Epithelial cell of prostate (primary cell): ENCODE data around the gene SPHK1.

ENCODE experiments used
- DNase-seq: peaks from one replicate; pipeline ENCODE4 v3.0.0-alpha.2; 2011; ENCODE audit warnings: low read depth, low spot score
- H3K27ac ChIP-seq: fragments of 450-650 bp; 2 replicates; pipeline ENCODE4 v1.5.1; 2017; ENCODE audit warnings: mild to moderate bottlenecking

SPHK1 gene

GRCh38 chr17:76426853-76427252 lies 42.4 kb downstream of the SPHK1 start:
- no peak for DNase-seq

GRCh38 chr17:76427501-76428231 lies 43.3 kb downstream of the SPHK1 start:
- no peak overlapping the region for H3K27ac ChIP-seq
- DNase-seq: no peak

More at GRCh38 chr17:76426853-76427252, 42.4 kb downstream of the SPHK1 start:
- no peak overlapping the region for H3K27ac ChIP-seq

DNA sequence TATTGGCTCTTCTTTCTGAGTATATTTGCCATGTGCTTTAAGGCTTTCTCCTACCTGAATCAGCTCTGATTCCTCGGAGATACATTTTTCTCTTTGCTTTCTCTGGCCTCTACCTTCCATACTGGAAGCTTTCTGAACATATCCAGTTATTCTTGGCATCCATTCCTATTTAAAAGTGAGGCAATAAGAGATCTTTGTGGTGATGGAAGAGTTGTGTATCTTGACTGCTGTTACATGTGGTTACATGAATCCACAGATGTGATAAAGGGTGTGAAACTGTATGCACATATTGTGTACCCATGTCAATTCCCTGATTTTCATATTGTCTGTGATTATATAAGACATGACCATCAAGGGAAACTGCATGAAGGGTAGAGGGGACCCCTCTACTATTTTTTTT lies 44.1 kb downstream of the SPHK1 start:
- no peak overlapping the region for H3K27ac ChIP-seq
- no peak for DNase-seq

- H3K27ac ChIP-seq: no peak overlapping the region
- no peak for DNase-seq
Measured at GRCh38 chr17:76431509-76431908, 47.1 kb downstream of the SPHK1 start.

- no peak for DNase-seq
- no peak overlapping the region for H3K27ac ChIP-seq
Measured at GRCh38 chr17:76432004-76432403, 47.6 kb downstream of the SPHK1 start.

GRCh38 chr17:76432712-76433336 lies 48.4 kb downstream of the SPHK1 start:
- H3K27ac ChIP-seq: no peak overlapping the region
- DNase-seq: no peak

DNA sequence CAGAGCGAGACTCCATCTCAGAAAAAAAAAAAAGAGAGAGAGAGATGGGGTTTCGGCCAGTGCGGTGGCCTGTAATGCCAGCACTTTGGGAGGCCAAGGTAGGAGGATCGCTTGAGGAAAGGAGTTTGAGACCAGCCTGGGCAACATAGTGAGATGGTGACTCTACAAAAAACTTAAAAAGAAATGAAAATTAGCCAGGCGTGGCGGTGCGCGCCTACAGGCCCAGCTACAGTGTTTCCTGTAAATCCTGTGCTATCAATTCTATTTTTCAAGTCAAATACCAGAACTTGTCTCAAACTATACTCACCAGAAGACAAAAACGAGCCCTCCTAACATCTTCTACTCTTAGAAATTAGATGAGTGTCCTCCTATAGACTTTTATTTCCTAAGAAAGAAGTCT lies 49.3 kb downstream of the SPHK1 start:
- H3K27ac ChIP-seq: no peak overlapping the region
- no peak for DNase-seq

GRCh38 chr17:76434870-76435269 lies 50.5 kb downstream of the SPHK1 start:
- no peak overlapping the region for H3K27ac ChIP-seq
- no peak for DNase-seq

- H3K27ac ChIP-seq: no peak overlapping the region
- DNase-seq: no peak
Measured at GRCh38 chr17:76435751-76436150, 51.3 kb downstream of the SPHK1 start.
